ENCODE measurements around the gene FAM131B.
A peak's percentile ranks its signal among the peaks of the same experiment; 100 is the strongest.

FAM131B gene

DNA sequence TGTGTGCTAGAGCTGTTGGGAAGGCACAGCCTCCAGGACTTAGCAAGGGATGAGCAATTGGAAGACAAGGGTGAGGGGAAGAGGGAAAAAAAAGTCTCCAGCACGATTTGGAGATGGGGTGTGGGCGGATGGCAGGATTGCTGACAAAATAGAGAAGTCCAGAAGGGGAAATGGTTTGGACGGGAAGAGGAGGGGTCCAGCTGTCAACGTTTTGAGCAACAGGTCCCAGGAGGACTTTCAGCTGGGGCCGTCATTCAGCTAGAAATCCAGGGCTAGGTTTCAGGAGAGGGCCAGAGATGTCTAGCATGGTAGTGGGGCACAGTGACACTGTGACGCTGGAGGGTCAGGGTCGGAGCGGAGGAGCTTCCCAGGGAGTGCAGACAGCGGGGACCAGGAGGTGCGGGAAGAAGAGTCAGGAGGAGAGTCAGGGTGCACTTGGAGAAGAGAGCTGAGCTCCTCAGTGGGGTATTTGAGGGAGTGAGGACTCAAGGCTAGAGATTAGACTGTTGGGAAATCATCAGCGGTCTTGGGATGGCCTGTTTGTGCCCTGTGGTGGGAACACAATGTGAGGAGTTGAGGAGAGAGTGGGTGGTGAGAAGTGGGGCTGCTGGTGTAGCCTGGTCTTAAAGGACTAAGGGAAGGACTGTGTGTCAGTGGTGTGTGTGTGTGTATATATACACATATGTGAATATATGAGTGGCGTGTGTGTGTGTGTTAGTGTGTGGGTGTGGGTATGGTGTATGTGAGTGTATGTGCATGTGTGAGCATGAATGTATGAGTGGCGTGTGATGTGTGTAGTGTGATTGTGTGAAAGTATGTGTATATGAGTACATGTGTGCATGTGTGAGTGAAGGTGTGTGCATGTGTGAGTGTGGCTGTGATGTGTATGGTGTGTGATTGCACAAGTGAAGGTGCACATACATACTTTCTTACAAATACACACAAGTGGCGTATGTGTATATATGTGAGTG is 22.4 kb upstream of the FAM131B start:
- Histone ChIP-seq H3K27me3 (no peaks in the 10 kb centered on the region), H3K4me3 (ENCODE audit: low read depth in 1 of 2, low read length in 1 of 2) (peak overlapping the region; percentile 88 to 97), H3K27ac (peak overlapping the region; percentile 97), H3K9me3 (no peaks in the 10 kb centered on the region), H3K36me3 (peaks cover 80% of the 10 kb centered on the region), H3K4me1 (ENCODE audit: control insufficient read depth in 1 of 2, insufficient read depth in 1 of 2, low read depth in 1 of 2, low read length in 1 of 2) (peaks cover 63 to 71% of the 10 kb centered on the region in 2 experiments)
- TF ChIP-seq, protein P1, sequence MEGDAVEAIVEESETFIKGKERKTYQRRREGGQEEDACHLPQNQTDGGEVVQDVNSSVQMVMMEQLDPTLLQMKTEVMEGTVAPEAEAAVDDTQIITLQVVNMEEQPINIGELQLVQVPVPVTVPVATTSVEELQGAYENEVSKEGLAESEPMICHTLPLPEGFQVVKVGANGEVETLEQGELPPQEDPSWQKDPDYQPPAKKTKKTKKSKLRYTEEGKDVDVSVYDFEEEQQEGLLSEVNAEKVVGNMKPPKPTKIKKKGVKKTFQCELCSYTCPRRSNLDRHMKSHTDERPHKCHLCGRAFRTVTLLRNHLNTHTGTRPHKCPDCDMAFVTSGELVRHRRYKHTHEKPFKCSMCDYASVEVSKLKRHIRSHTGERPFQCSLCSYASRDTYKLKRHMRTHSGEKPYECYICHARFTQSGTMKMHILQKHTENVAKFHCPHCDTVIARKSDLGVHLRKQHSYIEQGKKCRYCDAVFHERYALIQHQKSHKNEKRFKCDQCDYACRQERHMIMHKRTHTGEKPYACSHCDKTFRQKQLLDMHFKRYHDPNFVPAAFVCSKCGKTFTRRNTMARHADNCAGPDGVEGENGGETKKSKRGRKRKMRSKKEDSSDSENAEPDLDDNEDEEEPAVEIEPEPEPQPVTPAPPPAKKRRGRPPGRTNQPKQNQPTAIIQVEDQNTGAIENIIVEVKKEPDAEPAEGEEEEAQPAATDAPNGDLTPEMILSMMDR (IDR thresholded peaks at IDR 0.05), result no peak

GRCh38 chr7:143384148-143384547 is 21.6 kb upstream of the FAM131B start:
- no peaks in the 10 kb centered on the region for H3K9me3 ChIP-seq
- peaks cover 71 to 74% of the 10 kb centered on the region in 2 experiments for H3K4me1 ChIP-seq (ENCODE audit: control insufficient read depth in 1 of 2, insufficient read depth in 1 of 2, low read depth in 1 of 2, low read length in 1 of 2)
- no peaks in the 10 kb centered on the region for H3K27me3 ChIP-seq
- peak overlapping the region; percentile 88 to 97 for H3K4me3 ChIP-seq (ENCODE audit: low read depth in 1 of 2, low read length in 1 of 2)
- TF ChIP-seq, protein P1 (IDR thresholded peaks at IDR 0.05), result no peak
- H3K27ac ChIP-seq, result peak overlapping the region; percentile 97
- H3K36me3 ChIP-seq, result peaks cover 72% of the 10 kb centered on the region

- peak overlapping the region; percentile 97 for H3K27ac ChIP-seq
- H3K36me3 ChIP-seq, result peaks cover 67% of the 10 kb centered on the region
- H3K4me1 ChIP-seq (ENCODE audit: control insufficient read depth in 1 of 2, insufficient read depth in 1 of 2, low read depth in 1 of 2, low read length in 1 of 2), result peaks cover 73 to 74% of the 10 kb centered on the region in 2 experiments
Measured at GRCh38 chr7:143383642-143383957, 21.1 kb upstream of the FAM131B start.

GRCh38 chr7:143382791-143383641 is 20.5 kb upstream of the FAM131B start:
- Histone ChIP-seq H3K27ac (peak overlapping the region; percentile 97), H3K4me3 (ENCODE audit: low read depth in 1 of 2, low read length in 1 of 2) (peak overlapping the region; percentile 88 to 97), H3K9me3 (no peaks in the 10 kb centered on the region), H3K36me3 (peaks cover 61% of the 10 kb centered on the region), H3K27me3 (no peaks in the 10 kb centered on the region), H3K4me1 (ENCODE audit: control insufficient read depth in 1 of 2, insufficient read depth in 1 of 2, low read depth in 1 of 2, low read length in 1 of 2) (peaks cover 73 to 75% of the 10 kb centered on the region in 2 experiments)
- TF ChIP-seq, protein P1 (IDR thresholded peaks at IDR 0.05), result no peak

More at GRCh38 chr7:143383642-143383957, 21.1 kb upstream of the FAM131B start:
- H3K27me3 ChIP-seq, result no peaks in the 10 kb centered on the region
- H3K4me3 ChIP-seq (ENCODE audit: low read depth in 1 of 2, low read length in 1 of 2), result peak overlapping the region; percentile 88 to 97
- no peaks in the 10 kb centered on the region for H3K9me3 ChIP-seq
- TF ChIP-seq, protein P1 (IDR thresholded peaks at IDR 0.05), result no peak

DNA sequence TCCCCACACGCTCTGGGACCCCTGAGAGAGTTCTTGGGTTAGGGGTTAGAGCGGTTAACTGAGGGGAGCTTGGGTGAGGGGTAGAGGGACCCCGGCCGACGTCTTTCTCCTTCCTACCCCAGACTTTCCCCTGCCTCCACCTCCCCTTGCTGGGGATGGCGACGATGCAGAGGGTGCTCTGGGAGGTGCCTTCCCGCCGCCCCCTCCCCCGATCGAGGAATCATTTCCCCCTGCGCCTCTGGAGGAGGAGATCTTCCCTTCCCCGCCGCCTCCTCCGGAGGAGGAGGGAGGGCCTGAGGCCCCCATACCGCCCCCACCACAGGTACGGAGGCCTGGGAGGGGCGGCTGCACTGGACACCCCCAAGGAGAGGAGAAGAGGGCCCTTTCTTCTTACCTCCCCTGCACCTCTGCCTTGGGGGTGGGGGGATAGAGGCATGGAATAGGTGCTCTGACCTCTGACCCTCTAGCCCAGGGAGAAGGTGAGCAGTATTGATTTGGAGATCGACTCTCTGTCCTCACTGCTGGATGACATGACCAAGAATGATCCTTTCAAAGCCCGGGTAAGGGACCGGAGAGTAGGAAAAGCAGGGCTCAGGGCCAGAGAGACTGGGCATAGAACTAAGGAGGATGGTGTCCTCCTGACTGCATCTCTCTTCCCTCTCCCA is 19.7 kb upstream of the FAM131B start:
- Histone ChIP-seq H3K27me3 (no peaks in the 10 kb centered on the region), H3K4me3 (ENCODE audit: low read depth in 1 of 2, low read length in 1 of 2) (peak overlapping the region; percentile 88 to 97), H3K4me1 (ENCODE audit: control insufficient read depth in 1 of 2, insufficient read depth in 1 of 2, low read depth in 1 of 2, low read length in 1 of 2) (peaks cover 73 to 78% of the 10 kb centered on the region in 2 experiments), H3K27ac (peak overlapping the region; percentile 97), H3K36me3 (peaks cover 53% of the 10 kb centered on the region), H3K9me3 (no peaks in the 10 kb centered on the region)
- TF ChIP-seq, protein P1 (IDR thresholded peaks at IDR 0.05), result no peak
